AG04450 (cell line): ENCODE measurements around the gene RCBTB2. TPM values are rescaled to one million over a fixed set of nuclear protein-coding genes. Genes with fewer than 3 reads are reported as not detected.
A peak's percentile ranks its signal among the peaks of the same experiment; 100 is the strongest.

Source experiments
- CTCF ChIA-PET: fragments of 300-600, 350-600 bp; formaldehyde crosslinking; extraction: SDS; loops from one replicate; lab custom pipeline; 2022; ENCODE audit warnings: antibody characterized with exemption, inconsistent platforms; lab: Charles Lee
- POLR2A ChIA-PET: fragments of 350-600 bp; formaldehyde crosslinking; extraction: SDS; loops from one replicate; lab custom pipeline; 2021; ENCODE audit warnings: antibody characterized with exemption, inconsistent platforms; lab: Yijun Ruan, JAX
- DNase-seq: peaks from one replicate; pipeline ENCODE4 v3.0.0-alpha.2; 2011; ENCODE audit warnings: low read depth, low spot score
- H3K27ac ChIP-seq: one replicate; pipeline ENCODE4 v1.5.1; 2012; ENCODE audit warnings: low read depth, low read length, control low read depth
- H3K27me3 ChIP-seq: one replicate; pipeline ENCODE4 v1.6.0; 2012; ENCODE audit warnings: low read length; ENCODE audit not compliant: control insufficient read depth, insufficient read depth
- H3K4me3 ChIP-seq: 2 replicates; pipeline ENCODE4 v1.5.1; 2011; ENCODE audit warnings: mild to moderate bottlenecking, low read depth, low read length, control low read depth
- H3K9me3 ChIP-seq: 2 replicates; pipeline ENCODE4 v1.5.1; 2012; ENCODE audit warnings: low read length; ENCODE audit not compliant: control insufficient read depth, insufficient read depth
- CTCF ChIP-seq: IDR thresholded peaks from 2 replicates; pipeline ENCODE4 v1.5.1; 2011; ENCODE audit warnings: low read depth, low read length, control low read depth, inconsistent platforms
- polyA plus RNA-seq: library from polyadenylated mRNA; depleted of rRNA; stranded (reverse); fragments of >200 nt; gene quantifications from 2 replicates; pipeline ENCODE4 v1.2.3, GENCODE V29; 2011

RCBTB2 gene
- polyA plus RNA-seq, 1 experiment: 10.9 TPM

GRCh38 chr13:48547663-48548092, 14.8 kb upstream of the RCBTB2 start:
- Histone ChIP-seq H3K27ac (no peak overlapping the region), H3K9me3 (peaks cover 15% of the 10 kb centered on the region), H3K27me3 (peaks cover 2% of the 10 kb centered on the region), H3K4me3 (no peak overlapping the region)
- CTCF ChIA-PET: interaction anchor here (0.6 kb wide), 1 partner anchor 25 kb away, joined by 3 read pairs; no protein-coding TSS in a partner anchor
- DNase-seq: no peak
- TF ChIP-seq CTCF: no peak
- POLR2A ChIA-PET: no interaction called here

- no peak for TF ChIP-seq CTCF
- ChIA-PET POLR2A (no interaction called here), CTCF (no interaction called here)
- no peak overlapping the region for H3K4me3 ChIP-seq
- peaks cover 2% of the 10 kb centered on the region for H3K27me3 ChIP-seq
- no peak for DNase-seq
- H3K27ac ChIP-seq: no peak overlapping the region
- H3K9me3 ChIP-seq: peaks cover 2% of the 10 kb centered on the region; the same call in 1 of the 2 replicates
Measured at GRCh38 chr13:48545608-48546007, 12.7 kb upstream of the RCBTB2 start.

- DNase-seq: no peak
- no peak overlapping the region for H3K4me3 ChIP-seq
- no peak overlapping the region for H3K27ac ChIP-seq
- ChIA-PET CTCF (interaction anchor here (0.6 to 2.2 kb wide), 6 partner anchors 15 to 448 kb away, joined by 3 to 11 read pairs (median 4); partner anchors contain the start of gene MED4), POLR2A (interaction anchor here (1.0 to 1.6 kb wide), 2 partner anchors 11 to 37 kb away, joined by 3 to 13 read pairs; partner anchors contain the start of gene RCBTB2)
- no peaks in the 10 kb centered on the region for H3K9me3 ChIP-seq
- H3K27me3 ChIP-seq: no peaks in the 10 kb centered on the region
- peak; percentile 25 for TF ChIP-seq CTCF
Measured at GRCh38 chr13:48542581-48543341, 9.9 kb upstream of the RCBTB2 start.

GRCh38 chr13:48542138-48542537, 9.3 kb upstream of the RCBTB2 start:
- TF ChIP-seq CTCF: no peak
- POLR2A ChIA-PET: interaction anchor here (1.0 to 1.6 kb wide), 2 partner anchors 10 to 38 kb away, joined by 3 to 13 read pairs; partner anchors contain the start of gene RCBTB2
- Histone ChIP-seq H3K27me3 (no peaks in the 10 kb centered on the region), H3K4me3 (no peak overlapping the region), H3K27ac (no peak overlapping the region), H3K9me3 (no peaks in the 10 kb centered on the region)
- DNase-seq: no peak
- CTCF ChIA-PET: interaction anchor here (0.7 to 2.2 kb wide), 3 partner anchors 37 to 447 kb away, joined by 3 to 11 read pairs (median 3); partner anchors contain the start of gene MED4

- POLR2A ChIA-PET: no interaction called here
- DNase-seq: no peak
Measured at GRCh38 chr13:48539550-48539949, 6.7 kb upstream of the RCBTB2 start.

More at GRCh38 chr13:48539550-48539949, 6.7 kb upstream of the RCBTB2 start:
- CTCF ChIA-PET: interaction anchor here (0.7 kb wide), 1 partner anchor 570 kb away, joined by 5 read pairs; no protein-coding TSS in a partner anchor
- Histone ChIP-seq H3K27ac (no peak overlapping the region), H3K27me3 (no peaks in the 10 kb centered on the region), H3K9me3 (no peaks in the 10 kb centered on the region), H3K4me3 (no peak overlapping the region)
- TF ChIP-seq CTCF: no peak
